Endothelial cell (in vitro differentiated cells): ENCODE results near the gene GARS1. TPM values are rescaled to one million over a fixed set of nuclear protein-coding genes. Genes with fewer than 3 reads are reported as not detected.

Source experiments
- DNase-seq: peaks from one replicate; pipeline ENCODE4 v3.0.0; 2021; ENCODE audit warnings: low spot score
- H3K27ac Mint-ChIP-seq: one replicate; pipeline ENCODE4 v1.8.0; 2021; ENCODE audit warnings: mixed read lengths, inconsistent platforms; ENCODE audit not compliant: unreplicated experiment
- H3K27me3 Mint-ChIP-seq: one replicate; pipeline ENCODE4 v1.8.0; 2021; ENCODE audit warnings: mild to moderate bottlenecking, moderate library complexity, mixed read lengths, inconsistent platforms; ENCODE audit not compliant: unreplicated experiment
- H3K36me3 Mint-ChIP-seq: one replicate; pipeline ENCODE4 v1.8.0; 2021; ENCODE audit warnings: mild to moderate bottlenecking, low read depth, mixed read lengths, inconsistent platforms; ENCODE audit not compliant: unreplicated experiment
- H3K4me1 Mint-ChIP-seq: one replicate; pipeline ENCODE4 v1.8.0; 2021; ENCODE audit warnings: mild to moderate bottlenecking, mixed read lengths, inconsistent platforms; ENCODE audit not compliant: unreplicated experiment
- H3K4me3 Mint-ChIP-seq: one replicate; pipeline ENCODE4 v1.8.0; 2021; ENCODE audit warnings: mild to moderate bottlenecking, mixed read lengths, inconsistent platforms; ENCODE audit not compliant: unreplicated experiment
- H3K9me3 Mint-ChIP-seq: one replicate; pipeline ENCODE4 v1.8.0; 2021; ENCODE audit warnings: mixed read lengths, inconsistent platforms; ENCODE audit not compliant: unreplicated experiment
- total RNA-seq: library from RNA; stranded (reverse); fragmentation: NEBNext Ultra II Directional; extraction: Animal tissue kit (Norgen Biotek cat#: 25700); gene quantifications from one replicate; pipeline ENCODE4 v1.2.1, GENCODE V29; 2021; ENCODE audit not compliant: unreplicated experiment
- TF ChIP-seq, protein P1 (sequence below): fragments of 200-600 bp; sonication (generic); IDR thresholded peaks from one replicate; pipeline ENCODE4 v1.5.0; 2021; ENCODE audit warnings: antibody characterized with exemption; ENCODE audit not compliant: unreplicated experiment

The GARS1 gene
- total RNA-seq, 1 donor from 2014 or later, result 91.3 TPM

DNA sequence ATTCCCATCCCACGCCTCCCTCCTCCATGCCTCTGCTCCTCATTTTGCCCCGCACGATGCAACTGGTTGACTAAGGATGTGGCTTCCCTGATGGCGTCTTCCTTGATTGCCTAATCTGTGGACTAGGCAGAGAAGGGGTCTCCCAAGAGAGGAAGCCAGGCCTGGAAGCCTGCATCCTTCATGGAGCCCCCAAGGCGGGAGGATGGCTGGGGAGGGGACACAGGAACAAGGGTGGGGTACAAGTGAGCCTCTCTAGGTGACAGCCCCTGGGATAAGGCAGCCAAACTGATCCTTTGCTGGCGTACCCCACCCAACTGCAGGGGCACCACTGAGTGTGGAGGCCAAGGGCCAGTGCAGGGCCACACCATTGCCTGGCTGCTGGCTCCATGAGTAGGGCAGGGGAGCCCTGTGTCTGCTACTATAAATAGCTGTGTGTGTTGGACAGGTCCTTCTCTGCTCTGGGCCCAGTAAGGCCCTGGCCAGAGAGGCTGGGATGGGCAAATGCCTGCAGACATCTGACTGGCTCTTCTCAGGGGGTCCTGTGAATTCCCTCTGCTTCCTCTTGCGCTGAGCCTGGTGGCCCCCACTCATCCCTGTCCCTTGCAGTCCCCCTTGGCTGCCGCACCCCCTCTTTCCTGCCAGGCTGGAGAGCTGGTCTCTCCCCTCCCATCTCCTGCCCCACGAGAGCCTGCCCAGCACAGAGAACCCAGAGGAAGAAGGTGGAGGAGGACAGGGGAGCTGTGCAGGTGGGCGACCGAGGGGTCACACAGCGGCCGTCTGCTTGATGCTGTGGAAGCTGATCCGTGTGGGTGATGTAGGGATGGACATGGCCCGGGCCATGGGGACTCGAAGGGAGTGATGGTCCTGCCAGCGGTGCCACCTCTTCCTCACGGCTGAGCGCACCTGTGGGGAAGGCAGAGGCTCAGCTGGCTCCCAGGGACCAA lies 58.3 kb downstream of the GARS1 start:
- H3K27me3 Mint-ChIP-seq, result peaks cover 6% of the 10 kb centered on the region
- DNase-seq, result no peak
- no peaks in the 10 kb centered on the region for H3K9me3 Mint-ChIP-seq
- H3K4me3 Mint-ChIP-seq, result no peak overlapping the region
- TF ChIP-seq, protein P1, sequence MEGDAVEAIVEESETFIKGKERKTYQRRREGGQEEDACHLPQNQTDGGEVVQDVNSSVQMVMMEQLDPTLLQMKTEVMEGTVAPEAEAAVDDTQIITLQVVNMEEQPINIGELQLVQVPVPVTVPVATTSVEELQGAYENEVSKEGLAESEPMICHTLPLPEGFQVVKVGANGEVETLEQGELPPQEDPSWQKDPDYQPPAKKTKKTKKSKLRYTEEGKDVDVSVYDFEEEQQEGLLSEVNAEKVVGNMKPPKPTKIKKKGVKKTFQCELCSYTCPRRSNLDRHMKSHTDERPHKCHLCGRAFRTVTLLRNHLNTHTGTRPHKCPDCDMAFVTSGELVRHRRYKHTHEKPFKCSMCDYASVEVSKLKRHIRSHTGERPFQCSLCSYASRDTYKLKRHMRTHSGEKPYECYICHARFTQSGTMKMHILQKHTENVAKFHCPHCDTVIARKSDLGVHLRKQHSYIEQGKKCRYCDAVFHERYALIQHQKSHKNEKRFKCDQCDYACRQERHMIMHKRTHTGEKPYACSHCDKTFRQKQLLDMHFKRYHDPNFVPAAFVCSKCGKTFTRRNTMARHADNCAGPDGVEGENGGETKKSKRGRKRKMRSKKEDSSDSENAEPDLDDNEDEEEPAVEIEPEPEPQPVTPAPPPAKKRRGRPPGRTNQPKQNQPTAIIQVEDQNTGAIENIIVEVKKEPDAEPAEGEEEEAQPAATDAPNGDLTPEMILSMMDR, result no peak
- H3K36me3 Mint-ChIP-seq, result peaks cover 19% of the 10 kb centered on the region
- H3K4me1 Mint-ChIP-seq, result peaks cover 9% of the 10 kb centered on the region
- H3K27ac Mint-ChIP-seq, result no peak overlapping the region

DNA sequence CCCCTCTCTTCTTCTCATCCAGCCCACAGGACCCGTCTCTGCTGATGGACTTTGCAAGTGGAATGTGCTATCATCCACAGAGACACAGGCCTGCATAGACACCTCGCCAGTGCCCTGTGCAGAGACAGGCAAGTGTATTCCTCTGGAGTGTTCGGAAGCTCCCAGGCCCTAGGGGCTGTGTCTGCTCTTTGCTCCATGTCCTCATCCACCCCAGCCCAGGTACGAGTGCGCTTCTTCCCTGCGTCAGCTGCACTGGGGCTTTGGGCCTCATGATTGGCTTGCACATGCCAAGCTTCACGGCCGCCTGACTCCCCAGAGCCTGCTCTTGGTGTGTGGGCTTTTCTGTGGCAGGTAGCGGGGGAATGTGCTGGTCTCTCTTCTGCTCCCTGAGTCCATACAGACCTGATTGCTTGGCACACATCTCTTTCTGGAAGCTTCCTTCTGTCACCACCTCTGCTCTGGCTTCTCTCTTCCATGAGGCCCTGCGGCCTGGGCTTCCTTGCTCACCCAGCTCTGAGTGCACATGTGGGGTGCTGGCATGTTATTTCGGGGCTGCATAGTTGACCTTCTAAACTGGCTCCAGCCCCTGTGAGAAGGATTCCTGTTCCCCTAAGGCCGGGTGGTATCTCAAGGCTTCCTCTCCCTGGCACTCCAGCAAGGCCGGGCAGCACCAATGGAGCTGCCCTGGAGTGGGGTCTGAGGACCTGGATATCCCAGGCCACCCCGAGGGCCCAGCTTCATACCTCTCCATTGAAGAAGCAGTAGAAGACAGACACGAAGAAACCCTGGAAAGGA lies 59.8 kb downstream of the GARS1 start:
- peaks cover 9% of the 10 kb centered on the region for H3K4me1 Mint-ChIP-seq
- H3K27ac Mint-ChIP-seq, result no peak overlapping the region
- TF ChIP-seq, protein P1, result no peak
- H3K36me3 Mint-ChIP-seq, result peaks cover 22% of the 10 kb centered on the region
- DNase-seq, result no peak
- H3K27me3 Mint-ChIP-seq, result peaks cover 5% of the 10 kb centered on the region
- no peaks in the 10 kb centered on the region for H3K9me3 Mint-ChIP-seq
- H3K4me3 Mint-ChIP-seq, result no peak overlapping the region

DNA sequence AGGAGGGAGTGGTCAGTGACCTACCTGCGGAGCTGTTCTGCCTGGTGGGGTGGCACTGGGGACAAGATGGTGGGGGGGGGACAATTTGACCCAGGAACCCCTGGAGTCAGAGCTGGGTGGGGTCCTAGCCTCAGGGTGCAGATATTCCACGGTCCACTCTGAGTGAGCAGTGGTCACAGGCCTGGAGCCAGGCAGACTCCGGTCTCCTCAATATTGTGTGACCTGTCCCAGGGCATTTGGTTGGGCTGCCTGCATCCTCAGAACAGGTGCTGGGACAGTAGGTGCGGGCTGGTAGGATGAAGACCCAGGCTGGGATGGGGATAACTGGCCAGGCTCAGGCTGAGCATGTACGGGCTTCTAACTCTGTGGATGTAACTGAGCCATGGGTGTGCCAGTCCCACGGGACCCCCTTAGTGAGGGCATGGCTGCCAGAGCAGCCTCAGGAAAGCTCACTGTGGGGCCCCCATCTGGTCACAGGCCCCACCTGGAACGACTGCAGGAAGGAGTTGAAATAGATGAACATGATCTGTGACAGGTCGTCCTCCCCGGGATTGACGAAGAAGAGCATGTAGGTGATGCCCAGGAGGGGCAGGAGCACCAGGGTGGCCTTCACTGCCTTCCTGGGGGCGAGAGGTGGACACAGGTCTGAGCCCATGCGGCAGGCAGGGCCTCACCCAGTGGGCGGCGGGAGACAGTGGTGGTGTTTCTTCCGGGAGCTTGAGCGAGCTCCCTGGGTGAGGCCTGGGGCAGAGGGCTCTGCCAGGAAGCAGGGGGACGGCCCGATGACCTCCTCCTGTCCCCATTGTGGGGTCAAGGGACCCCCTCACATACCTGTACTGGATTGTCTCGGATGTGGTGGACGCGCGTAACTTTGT lies 60.7 kb downstream of the GARS1 start:
- Mint-ChIP-seq H3K4me1 (peaks cover 9% of the 10 kb centered on the region), H3K4me3 (no peak overlapping the region), H3K27ac (no peak overlapping the region), H3K27me3 (peaks cover 3% of the 10 kb centered on the region), H3K9me3 (no peaks in the 10 kb centered on the region), H3K36me3 (peaks cover 22% of the 10 kb centered on the region)
- TF ChIP-seq, protein P1, result no peak
- no peak for DNase-seq

DNA sequence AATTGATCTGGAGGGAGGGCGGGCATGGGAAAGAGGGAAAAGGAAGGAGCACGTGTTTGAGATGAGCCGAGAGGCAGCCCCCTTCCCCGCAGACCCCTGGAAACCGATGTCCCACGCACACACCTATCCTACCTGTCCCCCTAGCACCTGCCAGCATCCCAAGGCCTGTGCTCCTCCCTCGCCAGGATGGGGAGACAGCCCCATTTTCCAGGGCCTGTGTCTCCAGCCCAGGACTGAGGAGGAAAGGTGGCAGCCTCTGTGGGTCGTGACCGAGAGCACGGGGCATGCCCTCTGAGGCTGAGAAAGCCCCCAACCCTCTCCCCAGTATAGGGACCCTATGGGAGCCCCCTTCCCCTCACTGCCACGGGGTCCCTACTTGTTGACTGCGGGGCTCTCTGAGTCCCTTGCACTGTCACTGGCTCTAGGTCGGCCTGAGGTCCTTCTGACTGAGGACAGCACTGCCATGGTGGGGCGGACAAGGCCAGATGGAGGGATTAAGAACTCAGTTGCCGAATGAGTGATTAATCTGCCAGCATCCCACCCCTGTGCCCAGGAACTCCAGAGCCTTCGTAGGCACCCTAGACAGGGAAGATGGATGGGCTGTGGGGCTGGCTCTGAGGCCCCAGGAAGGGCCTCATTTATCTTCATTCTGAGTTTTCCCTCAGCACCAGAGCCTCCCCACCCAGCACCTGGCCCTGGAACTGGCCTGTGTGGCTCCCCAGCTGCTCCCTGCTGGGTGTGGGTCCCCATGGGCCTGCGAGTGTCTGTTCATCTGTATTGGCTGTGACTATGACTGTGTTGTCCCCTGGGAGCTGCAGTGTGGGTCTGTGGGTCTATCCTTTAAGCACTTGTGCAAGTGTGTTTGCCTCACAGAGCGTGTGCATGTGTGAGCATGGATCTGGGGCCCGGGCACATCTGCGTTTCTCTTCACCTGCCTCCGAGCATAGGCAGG lies 61.6 kb downstream of the GARS1 start:
- DNase-seq, result no peak
- Mint-ChIP-seq H3K9me3 (no peaks in the 10 kb centered on the region), H3K36me3 (peaks cover 22% of the 10 kb centered on the region), H3K27me3 (peaks cover 3% of the 10 kb centered on the region), H3K27ac (no peak overlapping the region), H3K4me3 (no peak overlapping the region), H3K4me1 (peaks cover 9% of the 10 kb centered on the region)
- TF ChIP-seq, protein P1, result no peak
